MM.1S (cell line): ENCODE results near the gene ACSS1.

ENCODE experiments used
- DNase-seq: peaks from one replicate; pipeline ENCODE4 v3.0.0-alpha.2; 2015
- H2AFZ ChIP-seq: fragments of 300-600 bp; sonication (generic); 2 replicates; pipeline ENCODE4 v1.6.0; 2016; ENCODE audit warnings: antibody characterized with exemption, low read length
- H3F3A ChIP-seq: fragments of 300-600 bp; sonication (generic); 2 replicates; pipeline ENCODE4 v1.6.1; 2016; ENCODE audit warnings: mild to moderate bottlenecking, antibody characterized with exemption, low read length, moderate library complexity, mixed read lengths; ENCODE audit not compliant: insufficient read depth
- H3K27ac ChIP-seq: fragments of 300-600 bp; sonication (generic); 2 replicates; pipeline ENCODE4 v1.5.1; 2016; ENCODE audit warnings: mild to moderate bottlenecking, low read length
- H3K27me3 ChIP-seq: fragments of 300-600 bp; sonication (generic); replicated peaks from 2 replicates; pipeline ENCODE4 v1.6.0; 2016; ENCODE audit warnings: low read length; ENCODE audit not compliant: insufficient read depth
- H3K36me3 ChIP-seq: fragments of 300-600 bp; sonication (generic); replicated peaks from 2 replicates; pipeline ENCODE4 v1.6.1; 2016; ENCODE audit warnings: mild to moderate bottlenecking, low read length, mixed read lengths; ENCODE audit not compliant: insufficient read depth
- H3K4me1 ChIP-seq: fragments of 300-600 bp; sonication (generic); 2 replicates; pipeline ENCODE4 v1.6.1; 2016; ENCODE audit warnings: low read length, mixed read lengths
- H3K4me2 ChIP-seq: fragments of 300-600 bp; sonication (generic); 2 replicates; pipeline ENCODE4 v1.6.0; 2016; ENCODE audit warnings: low read depth, low read length
- H3K4me3 ChIP-seq: fragments of 300-600 bp; sonication (generic); 2 replicates; pipeline ENCODE4 v1.5.1; 2016; ENCODE audit warnings: low read length, mixed read lengths
- H3K79me2 ChIP-seq: fragments of 300-600 bp; sonication (generic); 2 replicates; pipeline ENCODE4 v1.6.1; 2016; ENCODE audit warnings: mixed run types, low read length, mixed read lengths
- H3K9ac ChIP-seq: fragments of 300-600 bp; sonication (generic); 2 replicates; pipeline ENCODE4 v1.6.1; 2016; ENCODE audit warnings: low read length, mixed read lengths
- H3K9me2 ChIP-seq: fragments of 300-600 bp; sonication (generic); replicated peaks from 2 replicates; pipeline ENCODE4 v1.6.1; 2016; ENCODE audit warnings: mild to moderate bottlenecking, low read length, mixed read lengths; ENCODE audit not compliant: insufficient read depth
- H3K9me3 ChIP-seq: fragments of 300-600 bp; sonication (generic); replicated peaks from 2 replicates; pipeline ENCODE4 v1.6.1; 2016; ENCODE audit warnings: mild to moderate bottlenecking, low read length, mixed read lengths; ENCODE audit not compliant: insufficient read depth
- H4K20me1 ChIP-seq: fragments of 300-600 bp; sonication (generic); 2 replicates; pipeline ENCODE4 v1.6.1; 2016; ENCODE audit warnings: mild to moderate bottlenecking, low read length, moderate library complexity, mixed read lengths; ENCODE audit not compliant: insufficient read depth
- EZH2 ChIP-seq: fragments of 300-600 bp; sonication (generic); optimal IDR thresholded peaks from 2 replicates; pipeline ENCODE3; 2017; ENCODE audit warnings: low read depth, mild to moderate bottlenecking, antibody characterized with exemption, low read length, mixed read lengths
- EZH2phosphoT487 ChIP-seq: fragments of 300-600 bp; sonication (generic); IDR thresholded peaks from 2 replicates; pipeline ENCODE4 v1.6.1; 2018; ENCODE audit warnings: antibody characterized with exemption, low read length
- TF ChIP-seq, protein P1 (sequence below): fragments of 300-600 bp; sonication (generic); IDR thresholded peaks from 2 replicates; pipeline ENCODE4 v1.5.1; 2016; ENCODE audit warnings: antibody characterized with exemption, low read length, mixed read lengths

ACSS1 gene

GRCh38 chr20:24996449-24997377 is 61.2 kb downstream of the ACSS1 start:
- Histone ChIP-seq H3K4me2 (no peak overlapping the region), H3F3A (no peaks in the 10 kb centered on the region), H3K27ac (no peak overlapping the region), H3K9me3 (no peaks in the 10 kb centered on the region), H3K9me2 (no peaks in the 10 kb centered on the region), H3K27me3 (no peaks in the 10 kb centered on the region), H2AFZ (no peak overlapping the region), H3K4me3 (no peak overlapping the region), H4K20me1 (no peaks in the 10 kb centered on the region), H3K9ac (no peak overlapping the region), H3K79me2 (peaks cover 7% of the 10 kb centered on the region), H3K36me3 (no peaks in the 10 kb centered on the region), H3K4me1 (peaks cover 17% of the 10 kb centered on the region; the same call in 1 of the 2 replicates)
- TF ChIP-seq EZH2, result no peak
- no peak for TF ChIP-seq EZH2phosphoT487
- TF ChIP-seq, protein P1, sequence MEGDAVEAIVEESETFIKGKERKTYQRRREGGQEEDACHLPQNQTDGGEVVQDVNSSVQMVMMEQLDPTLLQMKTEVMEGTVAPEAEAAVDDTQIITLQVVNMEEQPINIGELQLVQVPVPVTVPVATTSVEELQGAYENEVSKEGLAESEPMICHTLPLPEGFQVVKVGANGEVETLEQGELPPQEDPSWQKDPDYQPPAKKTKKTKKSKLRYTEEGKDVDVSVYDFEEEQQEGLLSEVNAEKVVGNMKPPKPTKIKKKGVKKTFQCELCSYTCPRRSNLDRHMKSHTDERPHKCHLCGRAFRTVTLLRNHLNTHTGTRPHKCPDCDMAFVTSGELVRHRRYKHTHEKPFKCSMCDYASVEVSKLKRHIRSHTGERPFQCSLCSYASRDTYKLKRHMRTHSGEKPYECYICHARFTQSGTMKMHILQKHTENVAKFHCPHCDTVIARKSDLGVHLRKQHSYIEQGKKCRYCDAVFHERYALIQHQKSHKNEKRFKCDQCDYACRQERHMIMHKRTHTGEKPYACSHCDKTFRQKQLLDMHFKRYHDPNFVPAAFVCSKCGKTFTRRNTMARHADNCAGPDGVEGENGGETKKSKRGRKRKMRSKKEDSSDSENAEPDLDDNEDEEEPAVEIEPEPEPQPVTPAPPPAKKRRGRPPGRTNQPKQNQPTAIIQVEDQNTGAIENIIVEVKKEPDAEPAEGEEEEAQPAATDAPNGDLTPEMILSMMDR, result no peak
- no peak for DNase-seq

DNA sequence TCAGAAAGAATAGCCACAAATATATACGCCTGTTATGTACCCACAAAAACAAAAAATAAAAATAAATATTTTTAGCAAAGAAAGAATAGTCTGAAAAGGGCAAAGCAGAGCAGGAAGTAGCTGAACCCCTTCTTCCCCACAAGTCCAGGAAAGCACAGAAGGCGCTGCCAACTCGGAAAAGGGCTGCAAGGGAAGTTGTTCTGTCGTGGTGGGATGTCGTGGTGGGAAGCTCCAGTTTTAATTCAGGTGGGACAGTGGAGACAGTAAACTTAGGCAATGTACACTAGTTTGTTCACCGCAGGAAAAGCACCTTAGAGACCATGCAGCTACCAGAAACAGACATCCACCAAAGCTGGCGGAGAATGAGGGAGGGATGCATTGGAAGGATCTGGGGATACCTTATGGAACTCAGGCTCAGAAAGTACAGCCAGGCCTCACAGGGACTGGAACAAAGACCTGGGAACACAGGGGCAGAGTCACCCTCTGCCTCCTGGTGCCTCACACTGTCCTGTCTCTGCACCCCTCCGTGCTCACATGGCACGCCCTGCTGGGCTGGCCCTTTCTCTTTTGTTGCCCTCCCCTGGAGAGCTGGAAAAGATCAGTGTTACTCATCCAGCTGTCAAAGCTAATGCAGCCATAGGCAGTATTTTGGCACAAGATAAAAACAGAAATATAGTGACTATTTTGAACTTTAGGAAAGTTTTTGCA is 62.0 kb downstream of the ACSS1 start:
- no peak for DNase-seq
- no peak for TF ChIP-seq EZH2
- TF ChIP-seq EZH2phosphoT487, result no peak
- TF ChIP-seq, protein P1, result no peak

GRCh38 chr20:24994470-24995368 is 63.2 kb downstream of the ACSS1 start:
- TF ChIP-seq, protein P1, result peak; percentile 91
- TF ChIP-seq EZH2phosphoT487, result no peak
- TF ChIP-seq EZH2, result no peak
- Histone ChIP-seq H3K27ac (no peak overlapping the region), H3K4me2 (no peak overlapping the region), H3F3A (no peaks in the 10 kb centered on the region), H3K9me2 (no peaks in the 10 kb centered on the region), H3K9me3 (no peaks in the 10 kb centered on the region), H3K27me3 (no peaks in the 10 kb centered on the region), H3K79me2 (peaks cover 27% of the 10 kb centered on the region), H3K4me1 (peaks cover 33% of the 10 kb centered on the region), H3K36me3 (no peaks in the 10 kb centered on the region), H3K9ac (no peak overlapping the region), H3K4me3 (no peak overlapping the region), H2AFZ (no peak overlapping the region), H4K20me1 (no peaks in the 10 kb centered on the region)
- DNase-seq, result peak; percentile 78

More for the DNA sequence above, 62.0 kb downstream of the ACSS1 start:
- H4K20me1 ChIP-seq, result no peaks in the 10 kb centered on the region
- no peaks in the 10 kb centered on the region for H3K27me3 ChIP-seq
- H3K9me2 ChIP-seq, result no peaks in the 10 kb centered on the region
- H3K79me2 ChIP-seq, result peaks cover 16% of the 10 kb centered on the region
- H3K4me3 ChIP-seq, result no peak overlapping the region
- no peak overlapping the region for H2AFZ ChIP-seq
- H3K9me3 ChIP-seq, result no peaks in the 10 kb centered on the region
- no peaks in the 10 kb centered on the region for H3F3A ChIP-seq
- no peak overlapping the region for H3K9ac ChIP-seq
- no peaks in the 10 kb centered on the region for H3K36me3 ChIP-seq
- peaks cover 25% of the 10 kb centered on the region for H3K4me1 ChIP-seq
- H3K4me2 ChIP-seq, result no peak overlapping the region
- no peak overlapping the region for H3K27ac ChIP-seq
